BE2C (cell line): Measurements from ENCODE around the gene FLRT2.

Source experiments
- DNase-seq: peaks from one replicate; pipeline ENCODE4 v3.0.0-alpha.2; 2020
- H3K27me3 ChIP-seq: fragments of 250-450 bp; sonication (Bioruptor Pico); 2 replicates; pipeline ENCODE4 v1.5.1; 2020; ENCODE audit warnings: mild to moderate bottlenecking
- H3K36me3 ChIP-seq: fragments of 250-450 bp; sonication (Bioruptor Pico); 2 replicates; pipeline ENCODE4 v1.5.1; 2020; ENCODE audit warnings: mild to moderate bottlenecking
- H3K4me1 ChIP-seq: fragments of 250-450 bp; sonication (Bioruptor Pico); 2 replicates; pipeline ENCODE4 v1.5.1; 2020
- H3K4me3 ChIP-seq: 2 replicates; pipeline ENCODE4 v1.5.1; 2011; ENCODE audit warnings: low read depth, low read length
- H3K9me3 ChIP-seq: fragments of 250-450 bp; sonication (Bioruptor Pico); 2 replicates; pipeline ENCODE4 v1.5.1; 2020
- CTCF ChIP-seq: IDR thresholded peaks from 2 replicates; pipeline ENCODE4 v1.5.1; 2012; ENCODE audit warnings: mild to moderate bottlenecking, low read depth, low read length

The FLRT2 gene

GRCh38 chr14:85532374-85533022, 2.6 kb downstream of the FLRT2 start:
- H3K9me3 ChIP-seq: no peaks in the 10 kb centered on the region; the same call in 1 of the 2 replicates
- TF ChIP-seq CTCF: no peak
- H3K4me3 ChIP-seq: no peak overlapping the region
- H3K4me1 ChIP-seq: no peaks in the 10 kb centered on the region
- no peak for DNase-seq
- H3K27me3 ChIP-seq: peaks cover 85% of the 10 kb centered on the region
- H3K36me3 ChIP-seq: no peaks in the 10 kb centered on the region

DNA sequence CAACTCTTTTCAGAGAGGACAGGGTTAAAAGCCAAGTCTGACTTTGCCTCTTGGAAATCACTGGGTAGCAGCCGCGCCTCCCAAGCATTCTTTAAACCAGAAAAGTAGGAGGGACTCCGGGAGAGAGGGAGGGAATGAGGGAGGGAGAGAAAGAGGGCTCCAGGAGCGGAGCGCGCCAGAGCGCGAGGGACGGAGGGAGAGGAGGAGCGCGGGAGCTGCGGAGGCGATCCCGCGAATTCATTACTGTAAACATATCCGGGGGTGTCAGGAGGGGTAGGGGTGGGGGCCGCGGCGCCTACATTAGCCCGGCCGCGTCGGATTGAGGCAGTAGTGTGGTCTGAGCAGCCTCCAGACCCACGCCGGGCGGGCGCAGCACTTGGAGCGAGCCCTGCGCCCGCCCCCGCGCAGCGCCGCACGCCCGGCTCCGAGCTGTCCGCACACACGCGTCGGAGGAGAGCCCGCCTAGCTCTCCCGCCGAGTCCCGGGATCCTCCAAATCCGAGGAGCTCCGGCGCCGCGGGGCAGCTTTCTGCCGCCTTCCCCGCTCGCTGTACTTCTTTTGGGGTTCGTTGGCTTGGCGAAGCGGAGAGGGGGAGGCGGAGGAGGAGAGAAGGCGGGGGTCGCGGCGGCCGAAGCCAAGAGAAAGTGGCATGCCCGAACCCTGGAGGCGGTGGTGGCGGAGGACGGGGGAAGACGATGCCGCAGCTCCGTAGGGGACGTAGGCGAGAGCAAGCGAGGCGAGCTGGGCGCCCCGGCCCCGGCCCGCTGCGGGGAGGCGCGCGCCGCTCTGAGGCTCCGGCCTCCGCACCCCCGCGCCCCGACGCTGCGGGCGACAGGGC, 3.3 kb downstream of the FLRT2 start:
- Histone ChIP-seq H3K4me3 (no peak overlapping the region), H3K27me3 (peaks cover 81% of the 10 kb centered on the region), H3K36me3 (no peaks in the 10 kb centered on the region), H3K4me1 (no peaks in the 10 kb centered on the region), H3K9me3 (no peaks in the 10 kb centered on the region; the same call in 1 of the 2 replicates)
- DNase-seq: no peak
- TF ChIP-seq CTCF: no peak

DNA sequence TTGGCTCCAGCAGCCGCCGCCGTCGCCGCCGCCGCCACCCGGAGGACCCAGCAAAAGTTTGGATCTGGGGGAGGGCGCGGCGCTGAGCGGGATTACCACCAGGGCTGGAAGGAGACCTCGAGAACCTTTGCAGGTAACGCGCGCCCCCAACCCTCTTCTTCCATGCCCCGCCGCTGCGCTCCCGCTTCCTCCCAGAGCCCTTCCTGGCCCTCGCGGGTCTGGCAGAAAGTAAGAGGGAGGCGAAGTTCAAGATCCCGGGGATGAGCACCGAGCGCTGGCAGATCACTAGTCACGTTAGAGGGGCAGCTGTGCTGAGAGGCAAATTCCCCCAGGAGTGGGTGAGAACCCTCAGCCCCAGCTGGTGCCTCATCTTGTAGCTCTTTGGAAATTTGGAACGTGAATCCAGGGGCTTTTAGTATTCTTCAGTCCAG, 3.9 kb downstream of the FLRT2 start:
- Histone ChIP-seq H3K9me3 (no peaks in the 10 kb centered on the region; the same call in 1 of the 2 replicates), H3K4me1 (no peaks in the 10 kb centered on the region), H3K27me3 (peaks cover 75% of the 10 kb centered on the region), H3K36me3 (no peaks in the 10 kb centered on the region), H3K4me3 (no peak overlapping the region)
- no peak for TF ChIP-seq CTCF
- peak; percentile 6 for DNase-seq

- Histone ChIP-seq H3K4me3 (no peak overlapping the region), H3K4me1 (no peaks in the 10 kb centered on the region), H3K27me3 (peaks cover 67% of the 10 kb centered on the region), H3K9me3 (no peaks in the 10 kb centered on the region; the same call in 1 of the 2 replicates), H3K36me3 (no peaks in the 10 kb centered on the region)
- DNase-seq: no peak
- no peak for TF ChIP-seq CTCF
Measured at GRCh38 chr14:85534458-85535293, 4.7 kb downstream of the FLRT2 start.

GRCh38 chr14:85535321-85535720, 5.4 kb downstream of the FLRT2 start:
- Histone ChIP-seq H3K36me3 (no peaks in the 10 kb centered on the region), H3K9me3 (no peaks in the 10 kb centered on the region; the same call in 1 of the 2 replicates), H3K27me3 (peaks cover 60% of the 10 kb centered on the region), H3K4me3 (no peak overlapping the region), H3K4me1 (no peaks in the 10 kb centered on the region)
- no peak for DNase-seq
- no peak for TF ChIP-seq CTCF
